Thymus (tissue), 11 donors: Measurements from ENCODE around the gene NR2F1-AS1. TPM values are rescaled to one million over a fixed set of nuclear protein-coding genes. Genes with fewer than 3 reads are reported as not detected.

Experiments
- DNase-seq, 9 donors: peaks; one replicate each; pipeline ENCODE4 v3.0.0-alpha.2; 2013; ENCODE audit warnings: low spot score in 9 of 9, low read depth in 6 of 9, missing footprints in 1 of 9
- H3K27ac ChIP-seq, 2 donors: one replicate each; pipeline ENCODE4 v1.5.1; 2013; ENCODE audit warnings: control low read depth in 1 of 2, low read depth in 1 of 2, low read length in 1 of 2, mild to moderate bottlenecking in 1 of 2, moderate library complexity in 1 of 2
- H3K27me3 ChIP-seq, 2 donors: one replicate each; pipeline ENCODE4 v1.5.1; 2013; ENCODE audit warnings: low read length in 1 of 2; ENCODE audit not compliant: control insufficient read depth in 2 of 2, insufficient read depth in 1 of 2
- H3K36me3 ChIP-seq, 2 donors: one replicate each; pipeline ENCODE4 v1.5.1; 2013; ENCODE audit warnings: low read length in 1 of 2, mild to moderate bottlenecking in 1 of 2, moderate library complexity in 1 of 2; ENCODE audit not compliant: control insufficient read depth in 2 of 2, insufficient read depth in 2 of 2
- H3K4me1 ChIP-seq, 2 donors: one replicate each; pipeline ENCODE4 v1.5.1; 2013; ENCODE audit warnings: low read length in 2 of 2; ENCODE audit not compliant: control insufficient read depth in 2 of 2, insufficient read depth in 2 of 2
- H3K4me3 ChIP-seq, 2 donors: one replicate each; pipeline ENCODE4 v1.5.1; 2013; ENCODE audit warnings: low read length in 2 of 2, control low read depth in 1 of 2, mild to moderate bottlenecking in 1 of 2
- H3K9me3 ChIP-seq, 2 donors: one replicate each; pipeline ENCODE4 v1.5.1; 2013; ENCODE audit warnings: low read length in 1 of 2, mild to moderate bottlenecking in 1 of 2; ENCODE audit not compliant: control insufficient read depth in 2 of 2, insufficient read depth in 1 of 2
- WGBS: extraction: QIAGEN DNeasy Blood & Tissue Kit; methylation state at CpG from one replicate; pipeline ENCODE4 v1.1.7; 2013; 5-methylcytosine and 5-hydroxymethylcytosine counted together
- polyA plus RNA-seq: library from polyadenylated mRNA; stranded (reverse); fragments of 200-250 nt; gene quantifications from one replicate; pipeline ENCODE4 v1.2.3, GENCODE V29; 2013
- total RNA-seq: library from RNA; stranded (reverse); fragments of 120-200 nt; gene quantifications from one replicate; pipeline ENCODE4 v1.2.4, GENCODE V29; 2013
- donor health status: healthy.

Gene NR2F1-AS1
- total and polyA plus RNA-seq, 2 donors, result 2.0 to 5.0 TPM

- peak in 2 of 9 donors; percentile 26 to 63 for DNase-seq
- 4% methylated on average over 43 of the region's 43 CpGs for WGBS
These were observed 31.2 kb upstream of the NR2F1-AS1 start for GRCh38 chr5:93611976-93612854.

GRCh38 chr5:93611273-93611975, 30.4 kb upstream of the NR2F1-AS1 start:
- peaks cover 65 to 100% of the 10 kb centered on the region in 2 donors for H3K27me3 ChIP-seq
- H3K36me3 ChIP-seq, result no peaks in the 10 kb centered on the region
- no peak for DNase-seq
- peaks cover 2 to 8% of the 10 kb centered on the region in 2 donors for H3K4me1 ChIP-seq
- H3K27ac ChIP-seq, result no peak overlapping the region
- H3K9me3 ChIP-seq, result no peaks in the 10 kb centered on the region
- no peak overlapping the region for H3K4me3 ChIP-seq
- 7% methylated on average over 9 of the region's 9 CpGs for WGBS

More at GRCh38 chr5:93611976-93612854, 31.2 kb upstream of the NR2F1-AS1 start:
- Histone ChIP-seq H3K27ac (no peak overlapping the region), H3K36me3 (no peaks in the 10 kb centered on the region), H3K27me3 (peaks cover 62 to 100% of the 10 kb centered on the region in 2 donors), H3K4me3 (no peak overlapping the region), H3K9me3 (no peaks in the 10 kb centered on the region), H3K4me1 (peaks cover 2 to 8% of the 10 kb centered on the region in 2 donors)

GRCh38 chr5:93610581-93611272, 29.7 kb upstream of the NR2F1-AS1 start:
- WGBS, result 12% methylated on average over 17 of the region's 17 CpGs
- H3K27ac ChIP-seq, result no peak overlapping the region
- DNase-seq, result no peak
- H3K36me3 ChIP-seq, result no peaks in the 10 kb centered on the region
- no peaks in the 10 kb centered on the region for H3K9me3 ChIP-seq
- peaks cover 66 to 100% of the 10 kb centered on the region in 2 donors for H3K27me3 ChIP-seq
- H3K4me1 ChIP-seq, result peaks cover 2 to 8% of the 10 kb centered on the region in 2 donors
- no peak overlapping the region for H3K4me3 ChIP-seq

GRCh38 chr5:93609762-93610161, 28.7 kb upstream of the NR2F1-AS1 start:
- no peak for DNase-seq
- H3K4me3 ChIP-seq, result no peak overlapping the region
- WGBS, result 12% methylated on average over 7 of the region's 7 CpGs
- peaks cover 74 to 100% of the 10 kb centered on the region in 2 donors for H3K27me3 ChIP-seq
- H3K36me3 ChIP-seq, result no peaks in the 10 kb centered on the region
- no peak overlapping the region for H3K27ac ChIP-seq
- no peaks in the 10 kb centered on the region for H3K9me3 ChIP-seq
- peaks cover 2 to 8% of the 10 kb centered on the region in 2 donors for H3K4me1 ChIP-seq

GRCh38 chr5:93608855-93609254, 27.8 kb upstream of the NR2F1-AS1 start:
- peaks cover 79 to 100% of the 10 kb centered on the region in 2 donors for H3K27me3 ChIP-seq
- H3K4me3 ChIP-seq, result no peak overlapping the region
- no peaks in the 10 kb centered on the region for H3K36me3 ChIP-seq
- peaks cover 2 to 8% of the 10 kb centered on the region in 2 donors for H3K4me1 ChIP-seq
- no peak overlapping the region for H3K27ac ChIP-seq
- DNase-seq, result no peak
- 9% methylated on average over 4 of the region's 4 CpGs for WGBS
- no peaks in the 10 kb centered on the region for H3K9me3 ChIP-seq

GRCh38 chr5:93607367-93608258, 26.6 kb upstream of the NR2F1-AS1 start:
- Histone ChIP-seq H3K27me3 (peaks cover 82 to 100% of the 10 kb centered on the region in 2 donors), H3K27ac (no peak overlapping the region)
- WGBS, result 9% methylated on average over 19 of the region's 19 CpGs

GRCh38 chr5:93606382-93606752, 25.3 kb upstream of the NR2F1-AS1 start:
- H3K4me1 ChIP-seq, result peaks cover 2% of the 10 kb centered on the region in 2 donors

More at GRCh38 chr5:93607367-93608258, 26.6 kb upstream of the NR2F1-AS1 start:
- peak in 2 of 9 donors; percentile 58 to 79 for DNase-seq
- Histone ChIP-seq H3K4me3 (peak overlapping the region in 1 of 2 donors; percentile 6), H3K4me1 (peaks cover 2 to 8% of the 10 kb centered on the region in 2 donors), H3K36me3 (no peaks in the 10 kb centered on the region), H3K9me3 (no peaks in the 10 kb centered on the region)

More at GRCh38 chr5:93606382-93606752, 25.3 kb upstream of the NR2F1-AS1 start:
- peaks cover 83 to 100% of the 10 kb centered on the region in 2 donors for H3K27me3 ChIP-seq
- H3K27ac ChIP-seq, result no peak overlapping the region
- peaks cover 0 to 3% of the 10 kb centered on the region in 2 donors for H3K9me3 ChIP-seq
- H3K36me3 ChIP-seq, result no peaks in the 10 kb centered on the region
- H3K4me3 ChIP-seq, result no peak overlapping the region
- no peak for DNase-seq
